ENCODE results near the gene PCP2.

The PCP2 gene

DNA sequence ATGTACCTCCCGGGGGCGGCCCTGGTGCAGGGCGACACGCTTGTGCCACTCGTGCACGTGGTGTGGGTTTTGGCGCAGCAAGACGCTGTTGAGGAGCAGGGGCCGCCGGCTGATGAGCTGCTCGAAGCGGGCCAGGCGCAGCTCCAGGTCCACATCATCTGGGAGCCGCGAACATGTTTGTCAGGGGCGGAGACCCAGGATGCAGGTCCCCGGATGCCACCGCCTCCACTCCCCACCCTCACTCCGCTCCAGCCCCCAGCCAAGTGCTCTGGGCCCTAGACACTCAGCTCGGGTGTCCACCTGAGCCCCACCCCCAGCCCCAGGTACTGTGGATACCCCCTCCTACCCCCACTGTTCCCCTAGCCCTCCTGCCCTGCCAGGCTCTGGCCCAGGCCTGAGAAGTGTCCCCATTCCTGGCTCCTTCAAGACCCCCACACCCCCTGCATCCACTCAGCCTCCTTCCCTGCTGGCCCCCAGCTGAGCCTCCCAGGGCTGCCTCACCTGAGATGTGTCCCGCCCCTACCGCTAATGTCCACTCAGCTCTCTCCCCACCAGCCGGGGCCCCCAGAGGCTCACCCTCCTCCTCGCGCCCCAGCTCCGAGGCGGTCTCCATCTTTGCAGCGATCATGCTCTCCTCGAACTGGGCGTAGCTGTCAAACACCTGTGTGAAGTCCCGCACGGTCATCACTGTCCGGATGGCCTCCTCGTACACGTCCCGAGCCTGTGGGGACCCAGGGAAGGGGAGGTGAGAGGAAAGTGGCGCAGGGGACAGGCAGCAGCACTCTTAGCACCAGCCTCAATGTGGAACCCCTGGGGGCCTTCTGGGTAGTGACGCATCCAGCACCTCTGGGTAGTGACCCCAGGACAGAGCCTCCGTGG, 9.6 kb downstream of the PCP2 start:
- peaks cover 74% of the 10 kb centered on the region for H3K36me3 ChIP-seq (ENCODE audit: control insufficient read depth, insufficient read depth, low read length)
- H3K9me3 ChIP-seq (ENCODE audit: control insufficient read depth, insufficient read depth, low read depth, low read length), result no peaks in the 10 kb centered on the region
- H3K4me3 ChIP-seq (ENCODE audit: low read depth, low read length), result no peak overlapping the region
- H3K27ac ChIP-seq (ENCODE audit: low read depth, low read length), result no peak overlapping the region
- H3K27me3 ChIP-seq (ENCODE audit: control insufficient read depth, insufficient read depth, low read length), result no peaks in the 10 kb centered on the region
- H3K9ac ChIP-seq (ENCODE audit: low read length), result no peak overlapping the region
- no peaks in the 10 kb centered on the region for H3K4me1 ChIP-seq (ENCODE audit: control insufficient read depth, insufficient read depth, low read length)

DNA sequence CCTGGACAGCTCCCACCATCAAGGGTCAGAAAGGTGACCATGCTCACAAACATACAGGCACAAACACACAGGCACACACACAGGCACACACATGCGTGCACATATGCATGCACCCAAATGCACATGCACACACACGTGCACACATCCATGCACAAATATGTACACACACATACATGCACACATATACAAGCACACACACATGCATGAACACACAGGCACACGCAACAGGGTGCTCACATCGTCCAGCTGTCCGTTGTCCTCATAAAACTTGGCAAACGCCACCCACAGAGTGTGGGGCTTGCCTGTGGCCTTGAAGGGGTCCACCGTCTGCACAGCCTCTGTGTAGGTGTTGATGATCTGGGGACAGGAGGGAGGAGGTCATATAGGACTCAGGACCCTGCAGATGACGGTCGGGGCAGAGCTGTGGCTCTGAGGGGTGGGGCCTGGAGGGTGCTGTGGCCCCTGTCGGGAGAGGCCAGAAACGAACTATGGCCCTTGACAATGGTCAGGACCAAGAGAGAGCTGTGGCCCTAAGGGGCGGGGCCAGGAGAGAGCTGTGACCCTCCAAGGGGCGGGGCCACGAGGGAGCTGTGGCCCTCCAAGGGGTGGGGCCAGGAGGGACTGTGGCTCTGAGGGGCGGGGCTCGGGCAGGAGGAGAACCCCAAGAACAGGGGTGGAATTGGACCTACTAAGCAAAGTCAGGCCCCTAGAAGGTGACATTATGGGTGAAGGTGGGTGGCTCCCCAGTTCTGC, 10.4 kb downstream of the PCP2 start:
- Histone ChIP-seq H3K27me3 (ENCODE audit: control insufficient read depth, insufficient read depth, low read length) (no peaks in the 10 kb centered on the region), H3K9me3 (ENCODE audit: control insufficient read depth, insufficient read depth, low read depth, low read length) (no peaks in the 10 kb centered on the region), H3K36me3 (ENCODE audit: control insufficient read depth, insufficient read depth, low read length) (peaks cover 83% of the 10 kb centered on the region), H3K27ac (ENCODE audit: low read depth, low read length) (no peak overlapping the region), H3K4me3 (ENCODE audit: low read depth, low read length) (no peak overlapping the region), H3K9ac (ENCODE audit: low read length) (no peak overlapping the region), H3K4me1 (ENCODE audit: control insufficient read depth, insufficient read depth, low read length) (no peaks in the 10 kb centered on the region)

DNA sequence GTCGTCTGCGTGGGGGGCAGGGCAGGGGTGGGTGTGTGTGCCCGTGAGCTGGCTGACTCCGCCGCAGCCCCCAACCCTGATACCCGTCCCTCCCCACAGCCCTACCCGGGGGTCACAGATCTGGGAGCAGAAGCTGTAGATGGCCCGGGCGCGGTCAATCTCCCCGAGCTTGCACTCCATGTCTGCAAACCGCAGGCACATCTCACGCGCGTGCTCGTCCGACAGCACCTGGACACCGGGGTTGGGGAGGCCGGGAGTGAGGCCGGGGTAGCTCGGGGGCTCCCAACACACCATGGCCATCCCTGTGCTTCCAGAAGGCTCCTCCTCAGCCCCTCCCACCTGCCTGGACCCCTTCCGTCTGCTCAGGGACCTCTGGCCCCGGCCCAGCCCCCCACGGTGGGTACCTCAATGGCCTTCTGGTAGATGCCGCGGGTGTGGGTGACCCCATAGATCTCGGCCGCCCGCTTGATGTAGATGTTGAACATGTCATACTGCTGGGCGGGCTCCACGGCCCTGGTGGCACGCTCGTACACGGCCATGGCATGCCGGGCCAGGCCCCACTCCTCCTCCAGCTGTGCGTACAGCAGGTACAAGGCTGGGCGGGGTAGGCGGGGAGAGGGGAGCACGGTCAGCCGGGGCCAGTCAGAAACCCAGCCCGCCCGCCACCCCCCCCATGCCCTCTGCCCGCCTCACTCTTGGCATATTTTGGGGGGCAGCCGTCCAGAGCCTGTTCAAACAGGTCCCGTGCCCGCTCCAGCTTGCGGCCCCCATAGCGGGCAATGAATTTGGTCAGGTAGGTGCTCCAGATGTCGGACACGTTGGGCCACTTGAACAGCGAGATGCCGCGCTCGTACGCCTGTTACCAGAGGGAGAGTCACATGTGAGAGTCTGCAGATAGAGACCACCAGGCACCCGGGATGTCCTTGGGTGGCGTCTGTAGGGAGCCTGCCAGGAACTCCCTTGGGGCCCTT, 12.8 kb downstream of the PCP2 start:
- Histone ChIP-seq H3K27ac (ENCODE audit: low read depth, low read length) (no peak overlapping the region), H3K9ac (ENCODE audit: low read length) (no peak overlapping the region), H3K9me3 (ENCODE audit: control insufficient read depth, insufficient read depth, low read depth, low read length) (no peaks in the 10 kb centered on the region), H3K4me1 (ENCODE audit: control insufficient read depth, insufficient read depth, low read length) (no peaks in the 10 kb centered on the region), H3K36me3 (ENCODE audit: control insufficient read depth, insufficient read depth, low read length) (peaks cover 80% of the 10 kb centered on the region), H3K4me3 (ENCODE audit: low read depth, low read length) (no peak overlapping the region), H3K27me3 (ENCODE audit: control insufficient read depth, insufficient read depth, low read length) (no peaks in the 10 kb centered on the region)

DNA sequence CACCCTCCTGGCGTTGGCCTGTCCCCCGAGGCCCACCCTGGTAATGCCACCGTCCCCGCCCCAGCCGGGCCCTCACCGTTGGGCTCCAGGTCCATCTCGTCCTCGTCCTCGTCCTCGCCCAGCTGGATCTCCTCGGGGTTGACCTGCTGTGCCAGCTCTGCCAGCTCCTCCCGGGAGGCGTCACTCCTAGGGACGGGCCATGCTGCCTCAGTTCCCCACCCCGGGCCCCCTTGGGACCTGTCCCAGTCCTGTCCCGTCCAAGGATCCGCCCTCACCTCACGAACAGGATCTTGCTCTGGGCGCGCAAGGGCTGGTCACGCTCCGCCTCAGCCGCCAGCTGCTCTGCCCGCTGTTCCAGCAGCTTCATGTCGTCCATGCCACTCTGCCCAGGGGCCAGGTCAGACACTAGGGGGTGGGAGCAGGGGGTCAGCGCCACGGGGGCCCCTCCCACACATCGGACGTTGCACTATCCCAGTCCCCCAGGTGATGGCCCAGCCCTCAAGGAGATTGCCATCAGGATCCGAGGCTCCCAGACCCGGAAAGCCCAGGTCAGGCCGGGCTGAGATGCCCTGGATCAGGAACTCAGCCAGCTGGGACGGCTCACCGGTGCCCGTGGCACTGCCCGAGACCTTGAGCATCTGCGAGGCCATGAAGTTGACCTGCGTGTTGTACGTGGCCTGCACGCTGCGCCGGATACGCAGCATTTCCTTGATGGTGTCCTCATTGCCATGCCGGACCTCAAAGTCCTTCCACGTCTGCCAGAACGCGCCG, 13.7 kb downstream of the PCP2 start:
- no peaks in the 10 kb centered on the region for H3K4me1 ChIP-seq (ENCODE audit: control insufficient read depth, insufficient read depth, low read length)

DNA sequence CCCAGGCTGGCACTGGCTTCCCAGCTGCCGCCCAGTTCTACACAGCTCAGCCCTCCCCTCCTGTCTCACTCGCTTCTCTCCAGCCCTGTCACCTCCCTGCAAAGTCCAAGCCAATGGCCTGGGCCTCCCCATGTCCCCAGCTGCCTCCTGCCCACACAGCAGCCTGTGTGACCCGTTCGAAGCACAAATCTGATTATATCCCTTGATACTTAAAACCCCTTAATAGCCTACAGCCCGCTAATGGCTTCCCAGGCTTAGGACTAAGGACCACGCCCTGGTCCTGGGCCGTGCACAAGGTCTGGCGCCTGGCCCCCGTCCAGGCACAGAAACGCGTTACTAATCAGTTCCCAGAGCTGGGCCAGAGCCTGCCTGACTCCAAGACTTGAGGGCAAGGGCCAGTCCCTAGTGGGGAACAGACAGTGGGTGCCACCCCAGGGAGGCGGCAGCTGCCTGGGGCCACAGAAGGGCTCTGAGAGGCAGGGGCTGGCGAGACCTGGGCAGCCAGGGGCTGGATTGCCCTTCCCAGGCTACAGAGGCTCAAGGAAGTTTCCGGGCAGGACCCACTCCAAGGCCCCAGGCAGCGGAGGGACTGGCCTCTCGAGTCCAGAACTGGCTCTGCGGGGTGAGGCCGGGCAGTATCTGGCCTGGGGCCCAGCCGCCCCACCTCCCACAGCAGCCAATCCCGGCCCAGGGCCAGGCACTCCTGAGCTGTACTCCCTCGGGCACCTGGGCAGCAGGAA, 14.6 kb downstream of the PCP2 start:
- no peaks in the 10 kb centered on the region for H3K9me3 ChIP-seq (ENCODE audit: control insufficient read depth, insufficient read depth, low read depth, low read length)
- peaks cover 64% of the 10 kb centered on the region for H3K36me3 ChIP-seq (ENCODE audit: control insufficient read depth, insufficient read depth, low read length)
- no peak overlapping the region for H3K9ac ChIP-seq (ENCODE audit: low read length)
- no peaks in the 10 kb centered on the region for H3K4me1 ChIP-seq (ENCODE audit: control insufficient read depth, insufficient read depth, low read length)
- H3K4me3 ChIP-seq (ENCODE audit: low read depth, low read length), result no peak overlapping the region
- no peak overlapping the region for H3K27ac ChIP-seq (ENCODE audit: low read depth, low read length)
- H3K27me3 ChIP-seq (ENCODE audit: control insufficient read depth, insufficient read depth, low read length), result no peaks in the 10 kb centered on the region

More for the DNA sequence above, 13.7 kb downstream of the PCP2 start:
- Histone ChIP-seq H3K4me3 (ENCODE audit: low read depth, low read length) (no peak overlapping the region), H3K27me3 (ENCODE audit: control insufficient read depth, insufficient read depth, low read length) (no peaks in the 10 kb centered on the region), H3K9ac (ENCODE audit: low read length) (no peak overlapping the region), H3K36me3 (ENCODE audit: control insufficient read depth, insufficient read depth, low read length) (peaks cover 72% of the 10 kb centered on the region), H3K27ac (ENCODE audit: low read depth, low read length) (no peak overlapping the region), H3K9me3 (ENCODE audit: control insufficient read depth, insufficient read depth, low read depth, low read length) (no peaks in the 10 kb centered on the region)

DNA sequence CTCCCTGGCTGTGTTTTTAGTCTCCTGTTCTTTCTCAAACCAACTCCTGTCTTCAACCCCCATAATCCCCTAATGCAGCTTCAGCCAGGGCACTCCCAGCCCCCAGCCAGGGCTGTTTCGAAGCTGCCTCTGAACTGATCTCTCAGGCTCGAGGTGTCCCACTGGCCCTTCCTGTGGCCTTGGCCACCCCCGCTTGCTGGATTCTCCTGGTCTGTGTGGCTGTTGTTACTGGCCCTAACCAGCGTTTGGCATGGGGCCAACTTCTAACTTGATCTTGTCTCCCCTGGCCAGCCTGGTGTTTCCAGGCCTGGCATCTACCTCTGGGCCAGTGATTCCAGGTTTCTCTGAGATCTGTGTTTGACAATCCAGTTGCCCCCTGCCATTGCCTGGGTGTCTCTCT, 15.2 kb downstream of the PCP2 start:
- Histone ChIP-seq H3K27me3 (ENCODE audit: control insufficient read depth, insufficient read depth, low read length) (no peaks in the 10 kb centered on the region), H3K9me3 (ENCODE audit: control insufficient read depth, insufficient read depth, low read depth, low read length) (no peaks in the 10 kb centered on the region), H3K36me3 (ENCODE audit: control insufficient read depth, insufficient read depth, low read length) (peaks cover 64% of the 10 kb centered on the region), H3K4me3 (ENCODE audit: low read depth, low read length) (no peak overlapping the region), H3K4me1 (ENCODE audit: control insufficient read depth, insufficient read depth, low read length) (no peaks in the 10 kb centered on the region), H3K9ac (ENCODE audit: low read length) (no peak overlapping the region), H3K27ac (ENCODE audit: low read depth, low read length) (no peak overlapping the region)

DNA sequence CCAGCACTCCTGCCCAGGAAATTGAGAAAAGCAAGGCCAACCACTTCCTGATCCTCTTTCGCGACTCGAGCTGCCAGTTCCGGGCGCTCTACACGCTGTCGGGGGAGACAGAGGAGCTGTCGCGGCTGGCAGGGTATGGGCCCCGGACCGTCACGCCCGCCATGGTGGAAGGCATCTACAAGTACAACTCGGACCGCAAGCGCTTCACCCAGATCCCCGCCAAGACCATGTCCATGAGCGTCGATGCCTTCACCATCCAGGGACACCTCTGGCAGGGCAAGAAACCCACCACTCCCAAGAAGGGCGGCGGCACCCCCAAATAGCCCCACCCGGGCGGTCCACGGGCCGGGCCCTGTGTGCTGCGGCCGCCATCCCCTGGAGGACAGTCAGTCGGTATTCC, 15.8 kb downstream of the PCP2 start:
- Histone ChIP-seq H3K27me3 (ENCODE audit: control insufficient read depth, insufficient read depth, low read length) (no peaks in the 10 kb centered on the region), H3K36me3 (ENCODE audit: control insufficient read depth, insufficient read depth, low read length) (peaks cover 59% of the 10 kb centered on the region), H3K4me1 (ENCODE audit: control insufficient read depth, insufficient read depth, low read length) (no peaks in the 10 kb centered on the region), H3K4me3 (ENCODE audit: low read depth, low read length) (no peak overlapping the region), H3K9me3 (ENCODE audit: control insufficient read depth, insufficient read depth, low read depth, low read length) (no peaks in the 10 kb centered on the region), H3K27ac (ENCODE audit: low read depth, low read length) (no peak overlapping the region), H3K9ac (ENCODE audit: low read length) (no peak overlapping the region)

DNA sequence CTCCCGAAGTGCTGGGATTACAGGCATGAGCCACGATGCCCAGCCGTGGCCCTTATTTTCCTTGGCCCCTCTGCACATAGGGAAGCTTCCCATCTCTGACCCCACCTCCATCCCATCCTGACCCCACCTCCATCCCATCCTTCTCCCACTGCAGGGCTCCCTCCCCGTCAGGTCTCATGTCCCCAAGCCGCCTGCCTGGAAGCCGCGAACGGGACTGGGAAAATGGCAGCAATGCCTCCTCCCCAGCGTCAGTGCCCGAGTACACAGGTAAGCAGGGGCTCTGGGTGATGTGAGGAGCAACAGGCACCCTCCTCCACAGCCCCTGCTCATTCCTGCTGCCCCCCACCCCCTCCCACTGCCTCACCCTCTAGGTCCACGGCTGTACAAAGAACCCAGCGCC, 16.3 kb downstream of the PCP2 start:
- no peak overlapping the region for H3K9ac ChIP-seq (ENCODE audit: low read length)
- H3K27me3 ChIP-seq (ENCODE audit: control insufficient read depth, insufficient read depth, low read length), result no peaks in the 10 kb centered on the region
- no peaks in the 10 kb centered on the region for H3K4me1 ChIP-seq (ENCODE audit: control insufficient read depth, insufficient read depth, low read length)
- no peak overlapping the region for H3K27ac ChIP-seq (ENCODE audit: low read depth, low read length)
- H3K4me3 ChIP-seq (ENCODE audit: low read depth, low read length), result no peak overlapping the region
- no peaks in the 10 kb centered on the region for H3K9me3 ChIP-seq (ENCODE audit: control insufficient read depth, insufficient read depth, low read depth, low read length)
- H3K36me3 ChIP-seq (ENCODE audit: control insufficient read depth, insufficient read depth, low read length), result peaks cover 53% of the 10 kb centered on the region

DNA sequence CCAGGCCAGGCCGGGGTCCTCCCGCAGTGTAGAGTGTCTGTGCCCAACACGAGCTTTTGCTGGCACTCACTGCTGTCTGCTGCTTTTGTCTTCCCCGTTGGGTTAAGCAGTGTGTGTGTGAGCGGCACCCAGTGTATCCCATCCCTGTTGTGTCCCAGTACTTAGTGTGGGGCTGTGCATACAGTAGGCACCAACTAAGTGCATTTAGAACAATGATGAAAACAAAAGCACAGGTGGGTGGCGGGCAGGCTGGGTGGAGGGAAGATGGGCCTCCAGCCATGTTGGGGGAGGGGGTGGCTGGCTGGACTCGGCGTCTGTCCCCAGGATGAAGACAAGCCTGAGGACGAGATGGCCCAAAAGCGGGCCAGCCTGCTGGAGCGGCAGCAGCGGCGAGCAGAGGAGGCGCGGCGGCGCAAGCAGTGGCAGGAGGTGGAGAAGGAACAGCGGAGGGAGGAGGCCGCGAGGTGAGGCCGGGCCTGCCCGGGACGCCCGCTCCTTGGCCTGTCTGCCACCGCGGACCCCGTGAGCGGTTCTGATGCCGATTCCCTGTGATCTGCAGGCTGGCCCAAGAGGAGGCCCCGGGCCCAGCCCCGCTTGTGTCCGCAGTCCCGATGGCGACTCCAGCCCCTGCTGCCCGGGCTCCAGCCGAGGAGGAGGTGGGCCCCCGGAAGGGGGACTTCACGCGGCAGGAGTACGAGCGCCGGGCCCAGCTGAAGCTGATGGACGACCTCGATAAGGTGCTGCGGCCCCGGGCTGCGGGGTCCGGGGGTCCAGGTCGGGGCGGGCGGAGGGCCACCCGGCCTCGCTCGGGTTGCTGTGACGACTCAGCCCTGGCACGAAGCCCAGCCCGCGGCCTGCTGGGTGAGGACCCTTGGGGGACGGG, 18.4 kb downstream of the PCP2 start:
- Histone ChIP-seq H3K27ac (ENCODE audit: low read depth, low read length) (no peak overlapping the region), H3K4me3 (ENCODE audit: low read depth, low read length) (no peak overlapping the region), H3K9me3 (ENCODE audit: control insufficient read depth, insufficient read depth, low read depth, low read length) (no peaks in the 10 kb centered on the region), H3K27me3 (ENCODE audit: control insufficient read depth, insufficient read depth, low read length) (no peaks in the 10 kb centered on the region), H3K9ac (ENCODE audit: low read length) (no peak overlapping the region), H3K4me1 (ENCODE audit: control insufficient read depth, insufficient read depth, low read length) (no peaks in the 10 kb centered on the region), H3K36me3 (ENCODE audit: control insufficient read depth, insufficient read depth, low read length) (peaks cover 41% of the 10 kb centered on the region)
